CD4-positive, alpha-beta T cell treated with Interleukin-17A for 4 hours (primary cell): ENCODE measurements around the gene KDM1B.

ENCODE experiments used
- DNase-seq: peaks from one replicate; pipeline ENCODE4 v3.0.0-alpha.2; 2020; ENCODE audit warnings: mixed read lengths

Gene KDM1B, protein sequence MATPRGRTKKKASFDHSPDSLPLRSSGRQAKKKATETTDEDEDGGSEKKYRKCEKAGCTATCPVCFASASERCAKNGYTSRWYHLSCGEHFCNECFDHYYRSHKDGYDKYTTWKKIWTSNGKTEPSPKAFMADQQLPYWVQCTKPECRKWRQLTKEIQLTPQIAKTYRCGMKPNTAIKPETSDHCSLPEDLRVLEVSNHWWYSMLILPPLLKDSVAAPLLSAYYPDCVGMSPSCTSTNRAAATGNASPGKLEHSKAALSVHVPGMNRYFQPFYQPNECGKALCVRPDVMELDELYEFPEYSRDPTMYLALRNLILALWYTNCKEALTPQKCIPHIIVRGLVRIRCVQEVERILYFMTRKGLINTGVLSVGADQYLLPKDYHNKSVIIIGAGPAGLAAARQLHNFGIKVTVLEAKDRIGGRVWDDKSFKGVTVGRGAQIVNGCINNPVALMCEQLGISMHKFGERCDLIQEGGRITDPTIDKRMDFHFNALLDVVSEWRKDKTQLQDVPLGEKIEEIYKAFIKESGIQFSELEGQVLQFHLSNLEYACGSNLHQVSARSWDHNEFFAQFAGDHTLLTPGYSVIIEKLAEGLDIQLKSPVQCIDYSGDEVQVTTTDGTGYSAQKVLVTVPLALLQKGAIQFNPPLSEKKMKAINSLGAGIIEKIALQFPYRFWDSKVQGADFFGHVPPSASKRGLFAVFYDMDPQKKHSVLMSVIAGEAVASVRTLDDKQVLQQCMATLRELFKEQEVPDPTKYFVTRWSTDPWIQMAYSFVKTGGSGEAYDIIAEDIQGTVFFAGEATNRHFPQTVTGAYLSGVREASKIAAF

GRCh38 chr6:18155150-18155863 lies at the start of gene KDM1B:
Gene KDM1B, plus strand, starts transcription at chr6:18155422. Its CDS starts 4,474 bp downstream, at chr6:18159896.
- peak; percentile 98 for DNase-seq

DNA sequence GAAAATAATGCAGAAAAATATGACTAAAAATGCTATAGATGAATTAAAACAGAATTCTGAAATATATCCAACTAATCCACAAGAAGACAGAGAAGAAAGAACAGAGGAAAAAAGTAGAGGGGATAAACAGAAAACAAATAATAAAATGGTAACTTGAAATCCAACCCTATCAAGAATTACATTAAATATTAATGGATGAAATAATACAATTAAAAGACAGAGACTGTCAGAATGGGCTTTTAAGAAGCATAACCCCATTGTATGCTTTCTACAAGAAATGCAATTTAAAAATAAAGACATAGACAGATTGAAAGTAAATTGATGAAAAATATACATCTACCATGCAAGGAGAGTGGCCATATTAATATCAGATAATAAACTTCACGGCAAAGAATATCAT lies 48.2 kb upstream of the KDM1B start:
- no peak for DNase-seq

DNA sequence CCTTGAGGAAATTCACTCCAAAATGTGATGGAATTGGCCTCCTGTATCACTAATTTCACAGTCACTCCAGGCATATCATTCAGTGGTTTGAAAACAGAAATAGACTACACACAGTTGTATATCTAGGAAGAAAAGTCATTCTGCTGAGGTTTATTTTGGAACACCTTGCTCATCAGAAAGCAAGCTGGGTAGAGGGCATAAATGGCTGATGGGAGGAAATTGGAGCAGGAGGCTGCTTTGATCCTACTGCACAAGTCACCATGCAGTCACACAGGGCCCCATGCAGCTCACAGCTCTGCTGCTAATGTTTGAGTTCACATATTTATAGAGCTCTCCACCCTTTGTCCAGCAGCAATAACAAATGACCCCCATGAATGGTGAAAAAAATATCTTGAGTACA lies 45.1 kb upstream of the KDM1B start:
- no peak for DNase-seq

DNA sequence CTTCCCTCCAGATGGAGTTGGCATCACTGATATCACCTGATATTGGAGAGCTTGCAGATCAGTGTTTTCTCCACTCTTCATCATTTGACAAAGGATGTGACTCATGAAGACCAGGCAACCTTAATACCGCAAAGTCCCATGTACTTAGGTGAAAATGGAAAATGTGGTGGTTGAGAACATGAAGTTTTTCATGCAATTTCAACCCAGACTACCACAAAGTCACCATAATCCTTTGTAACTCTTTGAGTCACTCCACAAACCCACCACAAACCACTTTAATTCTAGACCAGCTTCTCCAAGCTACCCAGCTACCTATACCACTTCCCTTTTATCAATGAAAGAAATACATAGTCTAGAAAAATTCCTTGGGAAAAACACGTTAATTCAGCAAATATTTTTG lies 39.9 kb upstream of the KDM1B start:
- DNase-seq = no peak

GRCh38 chr6:18117136-18117535 lies 38.1 kb upstream of the KDM1B start:
- DNase-seq = no peak

DNA sequence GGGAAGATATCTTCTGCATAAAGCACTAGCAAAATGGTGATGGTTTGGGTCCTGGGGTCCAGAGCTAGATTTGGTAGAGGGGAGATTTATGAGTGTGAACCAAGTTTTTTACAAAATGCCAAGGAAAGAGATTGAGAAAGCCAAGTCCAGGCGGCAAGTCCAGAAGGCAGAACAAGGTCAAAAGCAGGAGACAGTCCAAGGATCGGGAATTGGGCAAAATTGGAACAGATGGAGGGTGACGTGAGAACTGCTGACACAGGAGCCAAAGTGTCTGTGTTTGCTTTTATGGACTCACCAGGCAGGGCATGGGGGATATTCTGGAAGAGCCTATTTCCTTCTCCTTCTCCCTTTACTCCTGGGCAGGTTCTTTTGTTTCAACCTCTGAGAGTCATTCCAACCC lies 36.9 kb upstream of the KDM1B start:
- DNase-seq = no peak

DNA sequence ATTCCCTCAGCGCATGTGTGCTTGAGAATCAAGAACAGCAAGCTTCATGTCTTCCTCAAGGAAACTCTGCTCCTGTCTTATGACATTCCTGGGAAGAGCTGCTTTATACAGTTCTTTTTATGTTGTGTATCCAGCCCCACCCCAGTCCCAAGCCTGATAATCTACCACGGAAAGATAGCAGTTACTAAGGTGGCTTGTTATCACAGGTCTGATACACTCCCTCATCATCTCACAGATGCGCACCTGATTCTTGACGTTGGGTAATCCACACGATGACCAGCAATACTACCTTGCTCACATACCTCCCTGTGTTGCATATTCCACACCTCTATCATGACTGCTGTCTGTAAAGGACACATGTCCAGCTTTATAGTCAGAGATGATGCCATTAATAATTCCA lies 36.0 kb upstream of the KDM1B start:
- no peak for DNase-seq

- DNase-seq = no peak
These were observed 33.6 kb upstream of the KDM1B start for GRCh38 chr6:18121580-18122127.

DNA sequence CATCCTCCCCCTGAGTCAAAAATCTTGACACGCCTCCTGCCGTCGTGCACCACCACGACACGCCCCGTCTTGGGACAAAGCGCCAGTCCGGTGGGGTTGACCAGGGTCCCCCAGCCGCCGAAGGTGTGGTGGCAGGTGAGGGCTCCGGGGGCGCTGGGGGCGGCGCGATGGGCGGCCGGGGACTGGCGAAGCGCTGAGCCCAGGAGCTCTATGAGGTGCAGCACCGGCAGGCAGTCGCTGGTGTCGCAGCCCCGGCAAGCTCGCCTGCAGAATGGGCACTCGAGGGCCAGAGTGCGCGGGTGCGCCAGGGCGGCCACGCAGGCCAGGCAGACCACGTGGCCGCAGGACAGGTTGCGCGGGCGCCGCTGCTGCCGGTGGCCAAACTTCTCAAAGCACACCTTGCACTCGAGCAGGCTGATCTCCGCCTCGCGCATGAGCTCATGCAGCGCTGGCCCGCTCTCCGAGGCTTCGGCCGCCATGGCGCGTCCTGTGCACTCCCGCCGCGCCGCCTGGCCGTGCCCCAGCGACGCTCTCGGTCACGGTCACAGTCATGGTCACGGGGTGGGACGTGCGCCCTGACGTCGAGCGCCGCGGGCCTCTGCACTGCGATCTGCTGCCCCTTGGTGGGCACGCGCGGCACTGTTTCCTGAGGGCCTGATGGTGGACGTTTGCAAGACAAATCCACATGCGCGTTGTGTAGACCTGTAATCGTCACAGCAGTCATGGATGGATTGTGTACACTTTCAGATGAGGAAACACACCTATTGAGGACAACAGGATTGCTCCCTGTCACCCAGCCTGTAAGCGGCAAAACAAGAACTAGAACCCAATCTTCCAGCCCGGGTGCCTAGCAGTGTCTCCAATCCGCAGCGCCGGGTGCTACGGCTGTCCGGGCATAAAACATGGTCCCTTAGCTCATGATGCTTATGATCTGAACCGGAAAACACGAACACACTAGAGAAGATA lies 32.8 kb upstream of the KDM1B start, which contains the start of gene NHLRC1:
Gene NHLRC1, minus strand, starts transcription at position 550 of the 966 bp plus-strand sequence. Its CDS starts 71 bp downstream, at position 479.
- DNase-seq = peak; percentile 74

DNA sequence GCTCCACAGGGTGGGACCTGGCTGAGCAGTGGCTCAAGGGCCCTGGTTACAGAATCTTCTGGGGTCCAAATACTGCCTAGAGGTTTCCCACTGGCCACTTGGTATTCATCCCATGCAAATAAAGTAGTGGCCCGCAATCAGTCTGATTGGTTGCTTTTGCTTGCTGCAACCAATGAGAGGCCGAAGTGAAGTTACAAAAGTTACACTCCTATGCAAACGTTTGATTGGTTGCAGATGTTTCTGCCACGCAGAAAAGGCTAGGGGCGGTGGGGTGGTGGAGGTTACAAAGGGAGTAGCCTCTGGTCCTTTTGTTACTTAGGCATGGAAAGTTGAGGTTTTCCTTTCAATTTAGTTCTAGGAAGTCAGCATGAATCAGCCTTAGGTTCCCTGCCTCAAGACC lies 29.1 kb upstream of the KDM1B start:
- DNase-seq = no peak

GRCh38 chr6:18132346-18132745 lies 22.9 kb upstream of the KDM1B start:
- DNase-seq = no peak

DNA sequence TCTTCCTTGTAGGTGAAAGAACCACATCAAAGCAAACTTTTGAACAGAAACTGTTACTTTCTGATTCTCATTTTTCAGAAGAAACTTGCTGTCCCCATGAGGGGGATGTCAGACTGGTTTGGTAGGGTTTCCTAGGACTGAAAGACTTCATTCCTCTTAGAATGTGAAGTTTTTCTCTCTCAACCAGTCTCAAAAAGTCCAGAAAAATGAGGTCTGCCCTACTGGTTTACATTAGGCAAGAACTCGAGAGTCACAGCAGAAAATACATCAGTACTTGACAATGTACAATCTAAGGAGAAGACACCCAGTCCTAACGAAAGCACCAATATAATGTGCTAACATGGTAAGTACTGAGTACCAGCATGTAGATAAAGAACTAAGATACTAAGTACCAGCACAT lies 20.1 kb upstream of the KDM1B start:
- no peak for DNase-seq

- no peak for DNase-seq
These were observed 19.0 kb upstream of the KDM1B start for GRCh38 chr6:18136260-18136659.

DNA sequence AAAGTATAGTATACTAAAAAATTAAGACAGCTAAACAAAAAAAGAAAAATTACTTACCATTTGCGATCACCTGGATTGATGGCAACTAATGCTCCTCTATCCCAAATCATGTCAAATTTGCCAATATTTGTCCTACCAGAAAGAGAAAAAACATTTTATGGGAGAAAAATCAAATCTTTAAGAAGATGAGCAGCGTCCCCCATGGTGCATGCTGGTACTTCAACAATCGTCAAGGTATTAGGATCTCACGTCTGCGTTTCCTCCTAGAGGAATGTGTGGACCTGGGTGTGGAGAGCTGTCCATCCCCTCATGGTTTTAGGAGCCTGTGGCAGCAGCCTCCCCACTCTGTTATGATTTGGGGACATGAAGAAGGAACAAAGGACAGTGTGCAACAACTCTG lies 16.3 kb upstream of the KDM1B start:
- no peak for DNase-seq

- DNase-seq = no peak
These were observed 15.1 kb upstream of the KDM1B start for GRCh38 chr6:18139935-18140621.

GRCh38 chr6:18141805-18142590 lies 13.2 kb upstream of the KDM1B start:
- no peak for DNase-seq

DNA sequence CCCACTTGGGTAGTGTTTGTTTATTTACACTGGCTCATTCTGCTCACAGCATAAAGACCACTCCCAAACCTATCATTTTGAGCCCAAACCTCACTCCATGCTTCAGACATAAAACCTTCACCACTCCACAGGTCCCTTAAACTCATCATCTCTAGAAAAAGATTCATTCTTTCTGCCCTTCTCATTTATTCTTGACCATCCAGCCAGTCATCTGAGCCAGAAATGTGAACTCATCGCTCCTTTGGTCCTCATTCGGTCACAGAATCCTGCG lies 12.7 kb upstream of the KDM1B start:
- no peak for DNase-seq

- DNase-seq = no peak
These were observed 8.1 kb upstream of the KDM1B start for GRCh38 chr6:18147160-18147559.

DNA sequence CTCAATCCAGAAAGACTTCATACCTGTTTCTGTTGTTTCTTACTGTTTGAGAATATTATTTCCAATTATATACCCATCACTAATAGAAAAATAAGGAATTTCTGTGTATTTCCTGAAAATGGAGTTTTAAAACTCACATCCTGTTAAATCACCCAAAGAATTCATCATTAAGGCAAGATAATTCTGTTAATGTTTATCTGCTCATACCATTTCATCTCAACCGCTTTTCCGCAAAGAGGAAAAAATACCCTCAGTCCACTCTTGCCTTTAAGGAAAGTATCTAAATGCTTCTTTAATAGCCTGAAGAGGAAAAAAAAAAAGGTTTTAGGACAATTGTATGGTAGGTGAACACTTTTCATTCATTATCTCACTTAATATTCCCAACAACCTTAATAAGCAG lies 7.6 kb upstream of the KDM1B start:
- DNase-seq = no peak

DNA sequence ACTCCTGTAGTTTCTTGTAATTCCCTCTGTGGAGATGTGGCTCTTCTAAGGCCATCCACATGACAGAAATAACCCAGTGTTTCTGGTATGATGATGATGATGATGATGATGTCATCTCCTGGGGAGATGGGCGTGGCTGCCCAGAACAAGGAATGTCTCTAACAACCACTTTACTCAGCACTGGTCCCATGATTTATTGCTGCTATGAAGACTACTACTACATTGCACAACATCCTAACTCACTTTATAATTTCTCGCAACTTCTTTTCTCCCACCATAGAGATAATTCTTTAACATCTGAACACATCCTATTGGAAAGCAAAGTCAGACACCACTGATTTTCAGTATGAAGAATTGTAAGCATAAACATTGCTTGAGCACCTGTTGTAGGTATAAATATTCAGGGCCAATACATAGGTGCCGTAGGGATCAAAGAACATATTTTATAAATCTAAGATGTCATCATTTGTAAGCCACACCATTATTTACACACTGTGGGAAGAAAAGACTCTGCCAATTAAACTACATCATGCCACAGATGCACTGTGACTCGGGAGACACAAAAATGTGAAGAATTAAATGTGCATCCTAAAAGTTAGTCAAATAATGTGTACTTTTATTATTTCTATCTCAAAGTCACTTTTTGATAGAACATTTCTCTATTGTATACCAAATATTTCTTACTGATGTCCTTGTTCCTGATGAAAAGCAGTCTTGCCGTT lies 6.8 kb upstream of the KDM1B start:
- DNase-seq = no peak
